Astrocyte (in vitro differentiated cells and primary cell): ENCODE data around the gene ADGRF3.

Source experiments
- EZH2 ChIP-seq: IDR thresholded peaks from 2 replicates; pipeline ENCODE4 v1.6.1; 2012; ENCODE audit warnings: mild to moderate bottlenecking, low read length, inconsistent platforms; ENCODE audit not compliant: insufficient read depth
- TF ChIP-seq, protein P1 (sequence below): IDR thresholded peaks from 2 replicates; pipeline ENCODE4 v1.5.1; 2011; ENCODE audit warnings: low read depth, mild to moderate bottlenecking, inconsistent platforms, low read length, moderate library complexity; ENCODE audit not compliant: insufficient read depth

DNA sequence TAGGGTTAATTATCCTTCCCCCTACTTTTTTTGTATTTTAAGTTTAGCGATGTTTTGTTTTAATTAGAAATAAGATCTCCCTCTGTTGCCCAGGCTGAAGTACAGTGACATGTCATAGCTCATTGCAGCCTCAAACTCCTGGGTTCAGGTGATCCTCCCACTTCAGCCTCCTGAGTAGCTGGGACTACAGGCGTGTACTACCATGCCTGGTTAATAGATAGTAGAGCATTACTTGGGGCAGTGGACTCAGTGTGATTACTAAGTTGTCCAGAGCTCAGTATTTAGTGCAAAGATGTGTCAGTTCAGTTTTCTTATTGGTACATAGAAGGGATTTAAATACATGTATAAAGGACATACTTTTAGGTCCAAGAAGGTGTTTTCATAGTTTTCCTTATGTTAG lies 9.5 kb upstream of the ADGRF3 start:
- TF ChIP-seq, protein P1, sequence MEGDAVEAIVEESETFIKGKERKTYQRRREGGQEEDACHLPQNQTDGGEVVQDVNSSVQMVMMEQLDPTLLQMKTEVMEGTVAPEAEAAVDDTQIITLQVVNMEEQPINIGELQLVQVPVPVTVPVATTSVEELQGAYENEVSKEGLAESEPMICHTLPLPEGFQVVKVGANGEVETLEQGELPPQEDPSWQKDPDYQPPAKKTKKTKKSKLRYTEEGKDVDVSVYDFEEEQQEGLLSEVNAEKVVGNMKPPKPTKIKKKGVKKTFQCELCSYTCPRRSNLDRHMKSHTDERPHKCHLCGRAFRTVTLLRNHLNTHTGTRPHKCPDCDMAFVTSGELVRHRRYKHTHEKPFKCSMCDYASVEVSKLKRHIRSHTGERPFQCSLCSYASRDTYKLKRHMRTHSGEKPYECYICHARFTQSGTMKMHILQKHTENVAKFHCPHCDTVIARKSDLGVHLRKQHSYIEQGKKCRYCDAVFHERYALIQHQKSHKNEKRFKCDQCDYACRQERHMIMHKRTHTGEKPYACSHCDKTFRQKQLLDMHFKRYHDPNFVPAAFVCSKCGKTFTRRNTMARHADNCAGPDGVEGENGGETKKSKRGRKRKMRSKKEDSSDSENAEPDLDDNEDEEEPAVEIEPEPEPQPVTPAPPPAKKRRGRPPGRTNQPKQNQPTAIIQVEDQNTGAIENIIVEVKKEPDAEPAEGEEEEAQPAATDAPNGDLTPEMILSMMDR, result no peak
- TF ChIP-seq EZH2, result no peak
